Activated T-helper 1 cell treated with anti-CD3 and anti-CD28 coated beads, Interleukin-12 subunit alpha, Interleukin-12 subunit beta, Interleukin-2, Interleukin-4 antibody, amounts not matched to agents 30 ng/mL and 10 ng/mL and 1 ng/mL, durations not matched to agents 14 hours and 24 hours and 36 hours (primary cell): ENCODE measurements around the gene ENTPD8. TPM values are rescaled to one million over a fixed set of nuclear protein-coding genes. Genes with fewer than 3 reads are reported as not detected.
"Not testable (repeated sequence)": the region's sequence is repeated elsewhere in the genome, so short reads cannot be mapped to it uniquely, and the experiment has no call there.

Source experiments
- DNase-seq: peaks from one replicate; pipeline ENCODE4 v3.0.0; 2021; ENCODE audit warnings: low spot score
- H3K27ac Mint-ChIP-seq: one replicate; pipeline ENCODE4 v1.8.0; 2021; ENCODE audit warnings: mild to moderate bottlenecking, mixed read lengths
- H3K27me3 Mint-ChIP-seq: one replicate; pipeline ENCODE4 v1.8.0; 2022; ENCODE audit warnings: mild to moderate bottlenecking, moderate library complexity, mixed read lengths; ENCODE audit not compliant: insufficient read depth
- H3K36me3 Mint-ChIP-seq: one replicate; pipeline ENCODE4 v1.8.0; 2021; ENCODE audit warnings: low read depth, mixed read lengths
- H3K4me1 Mint-ChIP-seq: one replicate; pipeline ENCODE4 v1.8.0; 2021; ENCODE audit warnings: low read depth, mixed read lengths
- H3K4me3 Mint-ChIP-seq: one replicate; pipeline ENCODE4 v1.8.0; 2021; ENCODE audit warnings: mild to moderate bottlenecking, moderate library complexity, mixed read lengths
- H3K9me3 Mint-ChIP-seq: one replicate; pipeline ENCODE4 v1.8.0; 2021; ENCODE audit warnings: mixed read lengths
- intact Hi-C: fragments of 100-400 bp; cut with micrococcal nuclease; formaldehyde crosslinking; loops from one replicate; pipeline ENCODE4 v1.15.1; 2024
- total RNA-seq: library from RNA; stranded (reverse); gene quantifications from 2 replicates; pipeline ENCODE4 v1.2.3, GENCODE V29; 2022

Gene ENTPD8
- total RNA-seq, 1 donor from 2014 or later = not detected

DNA sequence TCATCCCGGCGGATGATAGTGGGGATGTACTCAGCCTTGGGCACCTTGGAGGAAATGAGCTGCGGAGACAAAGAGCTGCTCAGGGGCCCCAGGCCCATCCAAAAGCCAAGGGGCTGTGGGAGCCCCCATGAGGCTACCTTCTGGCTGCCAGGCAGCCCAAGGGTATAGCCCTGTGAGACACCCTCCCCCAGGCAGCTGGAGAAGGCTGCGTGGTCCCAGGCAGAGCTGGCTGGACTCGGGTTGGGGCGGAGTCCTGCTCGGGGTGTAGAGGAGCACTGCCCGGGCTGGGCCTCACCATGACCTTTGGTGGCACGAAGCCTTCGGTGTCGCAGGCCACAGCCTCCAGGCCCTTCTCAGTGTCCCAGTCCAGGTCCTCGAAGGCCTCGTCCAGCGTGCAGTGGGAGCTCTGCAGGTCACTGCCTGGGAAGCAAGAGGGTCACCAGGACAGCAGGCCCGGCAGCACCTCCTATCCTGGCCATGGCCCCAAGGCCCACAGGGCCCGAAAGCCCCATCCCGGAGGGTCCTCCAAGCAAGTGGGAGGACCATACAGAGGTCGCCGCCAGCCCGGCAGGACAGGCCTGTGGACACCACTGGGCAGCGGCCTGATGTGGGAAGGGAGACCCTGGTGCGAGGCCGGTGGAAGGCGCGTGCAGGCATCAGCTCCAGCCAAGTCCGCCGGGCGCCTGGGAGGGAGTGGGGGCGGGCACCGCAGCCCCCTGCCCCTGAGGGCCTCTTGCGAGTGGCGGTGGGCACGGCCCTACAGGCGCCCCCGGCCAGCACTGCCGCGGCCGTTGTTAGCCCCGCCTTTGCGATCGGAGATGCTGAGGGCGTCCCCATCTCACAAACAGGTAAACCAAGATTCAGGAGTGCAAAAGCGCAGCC lies 11.8 kb upstream of the ENTPD8 start:
- H3K4me1 Mint-ChIP-seq = peaks cover 10% of the 10 kb centered on the region
- no peaks in the 10 kb centered on the region for H3K27me3 Mint-ChIP-seq
- H3K4me3 Mint-ChIP-seq = no peak overlapping the region
- peaks cover 5% of the 10 kb centered on the region for H3K36me3 Mint-ChIP-seq
- intact Hi-C loops = loop anchor here (1.0 to 10.0 kb wide), 4 partner anchors 8 to 971 kb away; partner anchors contain the start of genes RABL6 and SEC16A
- DNase-seq = no peak
- H3K9me3 Mint-ChIP-seq = no peaks in the 10 kb centered on the region
- H3K27ac Mint-ChIP-seq = no peak overlapping the region

DNA sequence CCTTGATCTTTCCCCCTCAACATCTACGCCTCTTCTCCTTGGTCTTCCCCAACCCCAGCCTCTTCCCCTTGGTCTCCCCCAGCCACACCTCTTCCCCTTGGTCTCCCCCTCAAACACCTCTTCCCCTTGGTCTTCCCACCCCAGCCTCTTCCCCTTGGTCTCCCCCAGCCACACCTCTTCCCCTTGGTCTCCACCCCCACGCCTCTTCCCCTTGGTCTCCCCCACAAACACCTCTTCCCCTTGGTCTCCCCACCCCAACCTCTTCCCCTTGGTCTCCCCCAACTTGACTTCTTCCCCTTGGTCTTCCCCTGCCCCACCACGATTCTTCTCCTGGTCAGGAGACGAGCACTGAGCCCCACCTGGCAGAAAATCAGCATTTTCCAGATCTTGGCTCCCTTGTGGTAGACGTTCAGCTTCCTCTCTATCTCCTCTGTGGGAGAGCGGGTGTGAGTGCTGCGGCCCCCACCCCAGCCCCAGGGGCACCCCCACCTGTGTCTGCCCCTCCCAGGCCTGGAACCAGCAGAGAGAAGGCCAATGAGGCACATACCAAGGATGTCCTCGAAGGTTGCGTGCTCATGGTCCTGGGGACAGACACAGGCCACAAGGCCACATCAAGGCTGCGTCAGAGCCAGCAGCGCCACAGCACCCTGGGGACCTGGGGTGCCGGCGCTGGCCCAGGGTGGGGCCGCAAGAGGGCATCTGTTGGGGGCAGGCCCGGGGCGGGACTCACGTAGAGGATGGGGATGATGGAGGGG lies 11.0 kb upstream of the ENTPD8 start:
- no peak for DNase-seq
- Mint-ChIP-seq H3K9me3 (no peaks in the 10 kb centered on the region), H3K27me3 (no peaks in the 10 kb centered on the region), H3K27ac (no peak overlapping the region), H3K36me3 (peaks cover 5% of the 10 kb centered on the region), H3K4me3 (no peak overlapping the region), H3K4me1 (peaks cover 10% of the 10 kb centered on the region)
- intact Hi-C loops = loop anchor here (5.0 to 10.0 kb wide), 3 partner anchors 430 to 970 kb away; partner anchors contain the start of genes RABL6 and SEC16A

DNA sequence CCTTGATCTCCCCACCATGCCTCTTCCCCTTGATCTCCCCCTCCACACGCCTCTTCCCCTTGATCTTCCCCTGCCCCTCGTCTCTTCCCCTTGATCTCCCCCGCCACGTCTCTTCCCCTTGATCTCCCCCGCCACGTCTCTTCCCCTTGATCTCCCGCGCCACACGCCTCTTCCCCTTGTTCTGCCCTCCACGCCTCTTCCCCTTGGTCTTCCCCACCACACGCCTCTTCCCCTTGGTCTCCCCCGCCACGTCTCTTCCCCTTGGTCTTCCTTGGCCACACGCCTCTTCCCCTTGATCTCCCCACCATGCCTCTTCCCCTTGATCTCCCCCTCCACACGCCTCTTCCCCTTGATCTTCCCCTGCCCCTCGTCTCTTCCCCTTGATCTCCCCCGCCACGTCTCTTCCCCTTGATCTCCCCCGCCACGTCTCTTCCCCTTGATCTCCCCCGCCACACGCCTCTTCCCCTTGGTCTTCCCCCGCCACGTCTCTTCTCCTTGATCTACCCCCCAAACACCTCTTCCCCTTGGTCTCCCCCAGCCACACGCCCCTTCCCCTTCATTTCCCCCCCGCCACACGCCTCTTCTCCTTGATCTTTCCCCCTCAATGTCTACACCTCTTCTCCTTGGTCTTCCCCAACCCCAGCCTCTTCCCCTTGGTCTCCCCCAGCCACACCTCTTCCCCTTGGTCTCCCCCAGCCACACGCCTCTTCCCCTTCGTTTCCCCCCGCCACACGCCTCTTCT lies 10.3 kb upstream of the ENTPD8 start:
- not testable (repeated sequence) for H3K27me3 Mint-ChIP-seq, H3K4me1 Mint-ChIP-seq, H3K36me3 Mint-ChIP-seq, H3K9me3 Mint-ChIP-seq, DNase-seq, H3K27ac Mint-ChIP-seq, H3K4me3 Mint-ChIP-seq
- intact Hi-C loops = loop anchor here (5.0 to 10.0 kb wide), 3 partner anchors 429 to 969 kb away; partner anchors contain the start of genes RABL6 and SEC16A

DNA sequence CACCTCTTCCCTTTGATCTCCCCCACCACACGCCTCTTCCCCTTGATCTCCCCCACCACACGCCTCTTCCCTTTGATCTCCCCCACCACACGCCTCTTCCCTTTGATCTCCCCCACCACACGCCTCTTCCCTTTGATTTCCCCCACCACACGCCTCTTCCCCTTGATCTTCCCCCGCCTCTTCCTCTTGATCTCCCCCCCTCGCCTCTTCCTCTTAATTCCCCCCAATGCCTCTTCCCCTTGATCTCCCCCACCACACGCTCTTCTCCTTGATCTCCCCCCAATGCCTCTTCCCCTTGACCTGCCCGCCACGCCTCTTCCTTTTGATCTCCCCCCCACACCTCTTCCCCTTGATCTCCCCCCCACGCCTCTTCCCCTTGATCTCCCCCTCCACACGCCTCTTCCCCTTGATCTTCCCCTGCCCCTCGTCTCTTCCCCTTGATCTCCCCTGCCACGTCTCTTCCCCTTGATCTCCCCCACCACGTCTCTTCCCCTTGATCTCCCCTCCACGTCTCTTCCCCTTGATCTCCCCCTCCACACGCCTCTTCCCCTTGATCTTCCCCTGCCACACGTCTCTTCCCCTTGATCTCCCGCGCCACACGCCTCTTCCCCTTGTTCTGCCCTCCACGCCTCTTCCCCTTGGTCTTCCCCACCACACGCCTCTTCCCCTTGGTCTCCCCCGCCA lies 9.5 kb upstream of the ENTPD8 start:
- not testable (repeated sequence) for H3K27ac Mint-ChIP-seq, H3K4me1 Mint-ChIP-seq, H3K4me3 Mint-ChIP-seq, DNase-seq, H3K9me3 Mint-ChIP-seq, H3K36me3 Mint-ChIP-seq, H3K27me3 Mint-ChIP-seq
- intact Hi-C loops = loop anchor here (5.0 to 10.0 kb wide), 3 partner anchors 428 to 968 kb away; partner anchors contain the start of genes RABL6 and SEC16A

DNA sequence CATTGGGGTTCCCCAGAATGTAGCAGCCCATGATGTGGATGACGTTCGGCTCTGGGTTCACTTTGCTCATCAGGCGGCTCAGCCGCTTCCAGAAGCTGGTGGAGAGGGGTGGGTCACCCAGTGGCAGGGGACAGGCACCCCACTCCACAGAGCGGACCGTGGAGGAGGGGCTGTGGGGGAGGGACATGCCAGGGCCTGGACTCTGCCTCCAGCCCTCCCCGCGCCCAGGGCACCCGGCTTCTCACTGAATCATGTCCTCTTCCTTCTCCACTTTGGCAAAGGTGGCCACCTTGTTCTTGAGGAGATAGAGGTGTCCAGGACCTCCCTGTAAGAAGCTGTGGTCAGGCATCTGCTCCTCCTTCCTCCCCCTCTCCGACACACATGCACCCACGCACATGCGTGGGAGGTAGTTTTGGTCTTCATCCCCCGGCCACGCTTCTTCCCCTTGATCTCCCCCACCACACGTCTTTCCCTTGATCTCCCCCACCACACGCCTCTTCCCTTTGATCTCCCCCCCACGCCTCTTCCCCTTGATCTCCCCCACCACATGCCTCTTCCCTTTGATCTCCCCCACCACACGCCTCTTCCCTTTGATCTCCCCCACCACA lies 8.9 kb upstream of the ENTPD8 start:
- no peak overlapping the region for H3K27ac Mint-ChIP-seq
- H3K4me3 Mint-ChIP-seq = no peak overlapping the region
- intact Hi-C loops = loop anchor here (5.0 to 10.0 kb wide), 3 partner anchors 428 to 968 kb away; partner anchors contain the start of genes RABL6 and SEC16A
- peaks cover 6% of the 10 kb centered on the region for H3K4me1 Mint-ChIP-seq
- H3K27me3 Mint-ChIP-seq = no peaks in the 10 kb centered on the region
- peaks cover 3% of the 10 kb centered on the region for H3K36me3 Mint-ChIP-seq
- no peaks in the 10 kb centered on the region for H3K9me3 Mint-ChIP-seq
- no peak for DNase-seq

DNA sequence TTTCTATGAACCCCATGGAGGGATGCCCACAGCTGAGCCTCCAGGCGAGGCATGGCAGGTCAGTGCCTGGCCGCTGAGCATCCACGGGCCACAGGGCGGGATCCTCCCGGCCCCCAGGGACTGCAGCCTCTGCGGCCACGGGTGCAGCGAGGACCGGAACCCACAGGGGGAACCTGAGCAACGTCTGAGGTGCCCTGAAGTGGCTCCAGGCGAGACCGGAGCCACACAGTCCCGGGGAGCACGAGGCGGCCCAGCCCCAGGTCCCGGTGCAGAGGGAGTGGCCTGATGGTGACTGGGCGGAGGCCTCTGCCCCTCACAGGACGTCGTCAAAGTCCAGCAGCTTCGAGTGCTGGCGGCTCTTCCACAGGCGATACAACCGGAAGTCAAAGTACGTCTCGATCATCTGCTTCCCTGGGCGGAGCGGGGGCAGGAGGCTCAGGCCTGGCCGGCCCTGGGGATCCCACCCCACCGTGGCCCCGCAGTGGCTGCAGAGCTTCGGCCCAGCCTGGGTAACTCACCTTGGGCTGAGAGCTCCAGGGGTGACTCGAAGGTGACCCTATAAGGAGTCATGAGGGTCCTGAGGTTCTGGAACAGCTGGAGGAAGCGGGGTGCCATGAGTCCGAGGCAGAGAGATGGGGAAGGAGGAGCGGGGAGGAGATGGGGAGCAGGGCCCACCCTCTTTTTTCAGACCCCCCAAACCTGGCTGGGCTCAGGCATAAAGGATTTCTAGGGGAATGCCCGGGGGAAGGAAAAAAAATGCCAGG lies 8.1 kb upstream of the ENTPD8 start:
- Mint-ChIP-seq H3K27ac (peak overlapping the region; percentile 40), H3K4me3 (no peak overlapping the region), H3K4me1 (peaks cover 8% of the 10 kb centered on the region), H3K27me3 (peaks cover 3% of the 10 kb centered on the region), H3K36me3 (peaks cover 3% of the 10 kb centered on the region), H3K9me3 (no peaks in the 10 kb centered on the region)
- intact Hi-C loops = no loop called here
- DNase-seq = no peak

DNA sequence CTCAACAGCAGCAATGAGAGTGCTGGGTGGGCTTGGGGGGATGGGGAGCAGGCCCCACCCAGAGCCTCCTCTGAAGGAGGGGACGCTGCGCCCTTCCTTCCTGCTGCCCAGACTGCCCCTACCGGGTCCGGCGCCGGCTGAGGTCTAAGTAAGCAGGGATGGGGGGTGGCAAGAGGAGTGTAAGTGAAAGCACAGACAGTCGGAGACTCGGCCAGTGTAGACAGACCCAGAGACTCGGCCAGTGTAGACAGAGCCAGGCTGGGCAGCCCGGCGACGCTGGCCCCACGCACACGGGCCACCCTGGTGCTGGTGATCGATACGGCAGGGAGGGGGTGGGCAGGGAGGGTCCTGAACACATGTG lies 7.4 kb upstream of the ENTPD8 start:
- no peak for DNase-seq
- no peaks in the 10 kb centered on the region for H3K9me3 Mint-ChIP-seq
- H3K27me3 Mint-ChIP-seq = peaks cover 6% of the 10 kb centered on the region
- intact Hi-C loops = no loop called here
- peaks cover 3% of the 10 kb centered on the region for H3K36me3 Mint-ChIP-seq
- peaks cover 8% of the 10 kb centered on the region for H3K4me1 Mint-ChIP-seq
- H3K27ac Mint-ChIP-seq = no peak overlapping the region
- no peak overlapping the region for H3K4me3 Mint-ChIP-seq

DNA sequence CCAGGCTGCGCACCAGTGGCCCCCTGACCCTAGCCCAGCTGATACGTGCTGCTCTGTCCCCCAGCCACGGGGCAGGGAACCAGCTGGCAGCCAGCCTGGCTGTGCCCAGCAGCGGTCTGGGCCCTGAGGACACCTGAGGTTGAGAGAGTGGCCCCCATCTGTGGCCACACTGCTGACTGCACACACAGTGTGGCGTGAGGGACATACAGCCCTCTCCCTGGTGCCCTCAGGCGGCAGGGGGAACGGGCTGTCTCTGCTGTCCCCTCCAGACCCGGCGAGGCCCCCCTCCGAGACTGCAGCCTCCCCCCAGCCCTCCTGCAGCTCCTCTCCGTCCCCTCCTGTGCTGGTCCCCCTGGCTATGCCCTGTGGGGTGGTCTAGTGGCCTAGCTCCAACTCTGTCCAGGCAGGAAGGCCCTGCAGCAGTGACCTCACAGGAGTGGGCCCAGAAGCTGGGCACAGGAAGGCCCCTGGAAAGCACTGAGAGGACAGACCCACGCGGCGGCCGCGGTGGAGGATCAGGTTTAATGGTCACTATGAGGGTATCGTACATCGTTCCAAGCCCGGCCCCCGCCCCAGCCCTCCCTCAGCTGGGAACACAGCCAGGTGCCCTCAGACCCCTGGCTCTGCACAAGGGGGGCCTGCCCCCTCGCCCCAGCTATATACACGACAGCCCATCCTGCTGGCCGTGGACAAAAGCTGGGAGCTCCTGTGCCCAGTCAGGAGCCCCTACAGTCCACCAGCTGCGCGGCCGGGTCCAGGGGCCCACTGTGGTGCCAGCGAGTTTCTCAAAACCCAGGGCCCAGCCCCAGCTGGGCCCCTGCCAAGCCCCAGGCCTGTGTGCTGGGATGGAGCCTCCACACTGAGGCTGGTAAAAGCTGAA lies 6.8 kb upstream of the ENTPD8 start:
- peaks cover 9% of the 10 kb centered on the region for H3K27me3 Mint-ChIP-seq
- peaks cover 8% of the 10 kb centered on the region for H3K4me1 Mint-ChIP-seq
- no peak overlapping the region for H3K4me3 Mint-ChIP-seq
- H3K9me3 Mint-ChIP-seq = no peaks in the 10 kb centered on the region
- DNase-seq = no peak
- peaks cover 3% of the 10 kb centered on the region for H3K36me3 Mint-ChIP-seq
- intact Hi-C loops = no loop called here
- no peak overlapping the region for H3K27ac Mint-ChIP-seq

DNA sequence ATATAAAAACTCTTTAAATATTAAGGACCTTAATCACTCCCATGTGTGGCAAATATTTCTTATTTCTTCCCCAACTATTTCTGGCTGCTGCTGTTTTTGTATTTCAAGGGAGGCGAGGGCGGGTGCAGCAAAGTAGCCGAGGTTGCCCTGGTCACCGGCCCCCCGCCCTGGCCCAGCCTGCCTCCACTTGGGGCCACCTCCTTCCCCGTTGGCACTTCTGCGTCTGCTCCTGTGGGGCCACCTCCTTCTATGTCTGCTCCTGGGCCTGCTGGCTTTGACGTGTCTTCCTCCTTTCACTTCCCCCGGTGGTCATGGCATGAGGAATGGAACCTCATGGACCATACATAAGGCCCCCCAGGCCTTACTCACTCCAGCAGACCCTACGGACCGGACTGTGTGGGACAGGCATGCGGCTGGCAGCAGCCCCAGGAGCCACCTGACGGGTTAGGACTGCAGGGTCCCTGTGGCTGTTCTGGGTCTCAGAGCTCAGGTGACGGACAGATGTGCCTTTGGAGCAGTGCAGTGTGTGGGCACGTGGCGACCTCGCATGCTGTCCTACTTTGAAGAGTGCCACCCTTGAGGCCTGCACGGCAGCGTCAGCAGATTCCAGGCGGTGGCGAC lies 5.8 kb upstream of the ENTPD8 start:
- Mint-ChIP-seq H3K4me3 (no peak overlapping the region), H3K36me3 (peaks cover 3% of the 10 kb centered on the region), H3K4me1 (peaks cover 10% of the 10 kb centered on the region), H3K27ac (no peak overlapping the region), H3K9me3 (no peaks in the 10 kb centered on the region), H3K27me3 (peaks cover 16% of the 10 kb centered on the region)
- no peak for DNase-seq
- intact Hi-C loops = no loop called here

DNA sequence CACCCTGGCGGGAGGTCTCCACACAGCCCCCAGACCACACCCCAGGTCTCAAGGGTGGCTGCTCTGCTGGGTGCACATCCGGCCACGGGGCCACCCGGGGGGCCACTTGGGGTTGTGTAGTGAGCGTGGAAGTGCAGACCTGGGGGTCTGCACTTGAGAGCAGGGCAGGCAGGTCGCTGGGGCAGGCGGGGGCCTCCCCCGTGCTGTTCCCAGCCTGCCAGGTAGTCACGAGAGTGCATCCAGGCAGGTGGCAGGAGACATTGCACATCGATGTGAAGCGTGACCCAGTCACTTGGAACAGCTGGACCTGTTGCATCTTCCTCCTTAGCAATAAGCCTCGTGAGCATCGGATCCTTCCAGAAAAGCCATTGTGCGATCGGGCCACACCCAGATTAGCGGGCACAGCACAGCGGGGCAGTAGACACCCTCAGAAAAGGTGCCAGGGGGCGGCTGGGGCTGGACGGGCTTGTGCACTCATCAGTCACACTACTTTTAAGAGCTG lies 4.8 kb upstream of the ENTPD8 start:
- peaks cover 18% of the 10 kb centered on the region for H3K27me3 Mint-ChIP-seq
- H3K9me3 Mint-ChIP-seq = no peaks in the 10 kb centered on the region
- DNase-seq = no peak
- H3K27ac Mint-ChIP-seq = no peak overlapping the region
- intact Hi-C loops = loop anchor here (1.0 kb wide), 2 partner anchors 23 to 152 kb away; partner anchors contain the start of genes EXD3 and NOXA1
- no peak overlapping the region for H3K4me3 Mint-ChIP-seq
- peaks cover 3% of the 10 kb centered on the region for H3K36me3 Mint-ChIP-seq
- H3K4me1 Mint-ChIP-seq = peaks cover 13% of the 10 kb centered on the region
